ENCODE data around the gene ABCA12. TPM values are rescaled to one million over a fixed set of nuclear protein-coding genes. Genes with fewer than 3 reads are reported as not detected.

The ABCA12 gene
- total RNA-seq, 1 donor from 2014 or later, result not detected

- Mint-ChIP-seq H3K27ac (no peak overlapping the region), H3K36me3 (ENCODE audit: low read depth) (no peaks in the 10 kb centered on the region), H3K9me3 (no peaks in the 10 kb centered on the region), H3K4me3 (no peak overlapping the region), H3K27me3 (ENCODE audit: insufficient read depth) (no peaks in the 10 kb centered on the region), H3K4me1 (ENCODE audit: low read depth) (no peaks in the 10 kb centered on the region)
- intact Hi-C loops (cut with micrococcal nuclease), result no loop called here
- no peak for DNase-seq (ENCODE audit: low spot score)
Measured at GRCh38 chr2:215149060-215149459, 10.6 kb upstream of the ABCA12 start.

- intact Hi-C loops (cut with micrococcal nuclease), result no loop called here
- Mint-ChIP-seq H3K27me3 (ENCODE audit: insufficient read depth) (no peaks in the 10 kb centered on the region), H3K4me1 (ENCODE audit: low read depth) (no peaks in the 10 kb centered on the region), H3K4me3 (no peak overlapping the region), H3K9me3 (no peaks in the 10 kb centered on the region), H3K36me3 (ENCODE audit: low read depth) (no peaks in the 10 kb centered on the region), H3K27ac (no peak overlapping the region)
- DNase-seq (ENCODE audit: low spot score), result no peak
Measured at GRCh38 chr2:215145611-215146010, 7.2 kb upstream of the ABCA12 start.

GRCh38 chr2:215144106-215144875, 5.9 kb upstream of the ABCA12 start:
- no peak overlapping the region for H3K27ac Mint-ChIP-seq
- H3K27me3 Mint-ChIP-seq (ENCODE audit: insufficient read depth), result no peaks in the 10 kb centered on the region
- no peak overlapping the region for H3K4me3 Mint-ChIP-seq
- no peaks in the 10 kb centered on the region for H3K9me3 Mint-ChIP-seq
- H3K36me3 Mint-ChIP-seq (ENCODE audit: low read depth), result no peaks in the 10 kb centered on the region
- intact Hi-C loops (cut with micrococcal nuclease), result no loop called here
- H3K4me1 Mint-ChIP-seq (ENCODE audit: low read depth), result no peaks in the 10 kb centered on the region
- DNase-seq (ENCODE audit: low spot score), result no peak

- no peaks in the 10 kb centered on the region for H3K9me3 Mint-ChIP-seq
- DNase-seq (ENCODE audit: low spot score), result no peak
- no peaks in the 10 kb centered on the region for H3K27me3 Mint-ChIP-seq (ENCODE audit: insufficient read depth)
- H3K27ac Mint-ChIP-seq, result no peak overlapping the region
- H3K36me3 Mint-ChIP-seq (ENCODE audit: low read depth), result no peaks in the 10 kb centered on the region
- intact Hi-C loops (cut with micrococcal nuclease), result no loop called here
- H3K4me1 Mint-ChIP-seq (ENCODE audit: low read depth), result no peaks in the 10 kb centered on the region
- H3K4me3 Mint-ChIP-seq, result no peak overlapping the region
Measured at GRCh38 chr2:215143458-215143857, 5.0 kb upstream of the ABCA12 start.

- H3K4me3 Mint-ChIP-seq, result no peak overlapping the region
- no peaks in the 10 kb centered on the region for H3K4me1 Mint-ChIP-seq (ENCODE audit: low read depth)
- H3K9me3 Mint-ChIP-seq, result no peaks in the 10 kb centered on the region
- no peak overlapping the region for H3K27ac Mint-ChIP-seq
- DNase-seq (ENCODE audit: low spot score), result no peak
- H3K27me3 Mint-ChIP-seq (ENCODE audit: insufficient read depth), result no peaks in the 10 kb centered on the region
- H3K36me3 Mint-ChIP-seq (ENCODE audit: low read depth), result no peaks in the 10 kb centered on the region
- intact Hi-C loops (cut with micrococcal nuclease), result no loop called here
Measured at GRCh38 chr2:215141706-215142105, 3.3 kb upstream of the ABCA12 start.

- no peaks in the 10 kb centered on the region for H3K27me3 Mint-ChIP-seq (ENCODE audit: insufficient read depth)
- no peaks in the 10 kb centered on the region for H3K4me1 Mint-ChIP-seq (ENCODE audit: low read depth)
- intact Hi-C loops (cut with micrococcal nuclease), result no loop called here
- no peaks in the 10 kb centered on the region for H3K9me3 Mint-ChIP-seq
- H3K27ac Mint-ChIP-seq, result no peak overlapping the region
- H3K36me3 Mint-ChIP-seq (ENCODE audit: low read depth), result no peaks in the 10 kb centered on the region
- H3K4me3 Mint-ChIP-seq, result no peak overlapping the region
- no peak for DNase-seq (ENCODE audit: low spot score)
Measured at GRCh38 chr2:215140166-215140707, 1.8 kb upstream of the ABCA12 start.

- Mint-ChIP-seq H3K9me3 (no peaks in the 10 kb centered on the region), H3K4me1 (ENCODE audit: low read depth) (no peaks in the 10 kb centered on the region), H3K36me3 (ENCODE audit: low read depth) (no peaks in the 10 kb centered on the region), H3K27ac (no peak overlapping the region), H3K4me3 (no peak overlapping the region), H3K27me3 (ENCODE audit: insufficient read depth) (no peaks in the 10 kb centered on the region)
- intact Hi-C loops (cut with micrococcal nuclease), result no loop called here
- DNase-seq (ENCODE audit: low spot score), result no peak
Measured at GRCh38 chr2:215137741-215138340, 585 bp downstream of the ABCA12 start.

- no peak for DNase-seq (ENCODE audit: low spot score)
- no peaks in the 10 kb centered on the region for H3K9me3 Mint-ChIP-seq
- no peak overlapping the region for H3K4me3 Mint-ChIP-seq
- no peak overlapping the region for H3K27ac Mint-ChIP-seq
- H3K4me1 Mint-ChIP-seq (ENCODE audit: low read depth), result no peaks in the 10 kb centered on the region
- H3K27me3 Mint-ChIP-seq (ENCODE audit: insufficient read depth), result no peaks in the 10 kb centered on the region
- intact Hi-C loops (cut with micrococcal nuclease), result no loop called here
- H3K36me3 Mint-ChIP-seq (ENCODE audit: low read depth), result no peaks in the 10 kb centered on the region
Measured at GRCh38 chr2:215137329-215137686, 1.1 kb downstream of the ABCA12 start.

GRCh38 chr2:215136669-215137328, 1.6 kb downstream of the ABCA12 start:
- no peak overlapping the region for H3K27ac Mint-ChIP-seq
- no peak for DNase-seq (ENCODE audit: low spot score)
- no peak overlapping the region for H3K4me3 Mint-ChIP-seq

GRCh38 chr2:215120401-215120800, 18.0 kb downstream of the ABCA12 start:
- DNase-seq (ENCODE audit: low spot score), result no peak
- H3K36me3 Mint-ChIP-seq (ENCODE audit: low read depth), result no peaks in the 10 kb centered on the region
- H3K4me3 Mint-ChIP-seq, result no peak overlapping the region
- H3K27me3 Mint-ChIP-seq (ENCODE audit: insufficient read depth), result no peaks in the 10 kb centered on the region
- peaks cover 9% of the 10 kb centered on the region for H3K9me3 Mint-ChIP-seq
- intact Hi-C loops (cut with micrococcal nuclease), result no loop called here
- H3K4me1 Mint-ChIP-seq (ENCODE audit: low read depth), result no peaks in the 10 kb centered on the region
- no peak overlapping the region for H3K27ac Mint-ChIP-seq

More at GRCh38 chr2:215136669-215137328, 1.6 kb downstream of the ABCA12 start:
- Mint-ChIP-seq H3K9me3 (no peaks in the 10 kb centered on the region), H3K36me3 (ENCODE audit: low read depth) (no peaks in the 10 kb centered on the region), H3K27me3 (ENCODE audit: insufficient read depth) (no peaks in the 10 kb centered on the region), H3K4me1 (ENCODE audit: low read depth) (no peaks in the 10 kb centered on the region)
- intact Hi-C loops (cut with micrococcal nuclease), result no loop called here

- no peak overlapping the region for H3K4me3 Mint-ChIP-seq
Measured at GRCh38 chr2:215119847-215120246, 18.6 kb downstream of the ABCA12 start.

GRCh38 chr2:215110918-215111317, 27.5 kb downstream of the ABCA12 start:
- H3K4me3 Mint-ChIP-seq, result no peak overlapping the region
- no peak for DNase-seq (ENCODE audit: low spot score)
- H3K27ac Mint-ChIP-seq, result no peak overlapping the region
- H3K36me3 Mint-ChIP-seq (ENCODE audit: low read depth), result no peaks in the 10 kb centered on the region
- H3K27me3 Mint-ChIP-seq (ENCODE audit: insufficient read depth), result no peaks in the 10 kb centered on the region
- H3K9me3 Mint-ChIP-seq, result no peaks in the 10 kb centered on the region
- H3K4me1 Mint-ChIP-seq (ENCODE audit: low read depth), result no peaks in the 10 kb centered on the region
- intact Hi-C loops (cut with micrococcal nuclease), result no loop called here

More at GRCh38 chr2:215119847-215120246, 18.6 kb downstream of the ABCA12 start:
- no peak for DNase-seq (ENCODE audit: low spot score)
- intact Hi-C loops (cut with micrococcal nuclease), result no loop called here
- H3K36me3 Mint-ChIP-seq (ENCODE audit: low read depth), result no peaks in the 10 kb centered on the region
- no peaks in the 10 kb centered on the region for H3K27me3 Mint-ChIP-seq (ENCODE audit: insufficient read depth)
- H3K27ac Mint-ChIP-seq, result no peak overlapping the region
- H3K9me3 Mint-ChIP-seq, result peaks cover 9% of the 10 kb centered on the region
- H3K4me1 Mint-ChIP-seq (ENCODE audit: low read depth), result no peaks in the 10 kb centered on the region

Data from activated T-helper 1 cell treated with anti-CD3 and anti-CD28 coated beads, Interleukin-12 subunit alpha, Interleukin-12 subunit beta, Interleukin-2, Interleukin-4 antibody, amounts not matched to agents 30 ng/mL and 10 ng/mL and 1 ng/mL, durations not matched to agents 14 hours and 24 hours and 36 hours (primary cell).